GM18502 (cell line): ENCODE data around the gene TOX4.
"Not testable (repeated sequence)": the region's sequence is repeated elsewhere in the genome, so short reads cannot be mapped to it uniquely, and the experiment has no call there.

Source experiments
- ATAC-seq: cut with Tn5 transposase; IDR thresholded peaks from one replicate; pipeline ENCODE4 v1.9.1; 2021; ENCODE audit warnings: mild to moderate bottlenecking; ENCODE audit not compliant: unreplicated experiment, poor library complexity

The TOX4 gene

DNA sequence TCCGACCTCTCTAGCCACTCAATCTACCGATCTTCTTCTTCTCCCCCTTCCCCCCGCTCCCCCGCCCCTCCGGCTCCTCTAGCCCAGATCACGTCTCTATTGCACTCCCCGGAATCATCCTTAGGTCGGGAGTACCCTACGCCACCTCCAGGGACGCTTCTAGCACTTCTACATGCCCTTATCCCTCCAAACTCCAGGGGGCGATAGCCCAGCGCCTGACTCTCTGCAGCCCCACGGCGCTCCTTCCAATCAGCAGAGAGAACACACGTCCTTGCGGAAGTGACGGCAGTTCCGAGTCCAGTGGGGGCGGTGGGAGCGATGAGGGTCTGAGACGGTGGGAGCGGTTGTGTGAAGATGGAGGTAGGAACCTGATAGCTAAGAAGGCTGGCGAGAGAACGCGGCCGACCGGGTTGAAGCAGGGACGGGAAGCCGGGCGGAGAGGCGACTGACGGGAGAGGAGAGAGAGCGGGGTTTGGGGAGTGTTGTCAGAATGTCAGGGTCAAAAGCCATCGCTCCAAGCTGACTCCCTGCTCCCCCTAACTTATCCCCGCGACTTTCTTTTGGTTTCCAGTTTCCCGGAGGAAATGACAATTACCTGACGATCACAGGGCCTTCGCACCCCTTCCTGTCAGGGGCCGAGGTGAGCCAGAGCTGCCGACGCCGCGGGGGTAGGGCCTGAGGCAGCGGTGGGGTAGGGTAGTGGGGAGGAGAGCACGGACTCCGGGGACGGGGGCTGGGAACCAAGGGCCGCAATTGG, at the start of gene TOX4, which contains the start of gene RAB2B:
TOX4 (plus strand) TSS at position 271 of the 757 bp plus-strand sequence; CDS start at position 355, 84 bp downstream.
RAB2B (minus strand) TSS at position 35 of the 757 bp plus-strand sequence. CDS start 87 bp downstream, outside the sequence.
- ATAC-seq, result peak; percentile 99

DNA sequence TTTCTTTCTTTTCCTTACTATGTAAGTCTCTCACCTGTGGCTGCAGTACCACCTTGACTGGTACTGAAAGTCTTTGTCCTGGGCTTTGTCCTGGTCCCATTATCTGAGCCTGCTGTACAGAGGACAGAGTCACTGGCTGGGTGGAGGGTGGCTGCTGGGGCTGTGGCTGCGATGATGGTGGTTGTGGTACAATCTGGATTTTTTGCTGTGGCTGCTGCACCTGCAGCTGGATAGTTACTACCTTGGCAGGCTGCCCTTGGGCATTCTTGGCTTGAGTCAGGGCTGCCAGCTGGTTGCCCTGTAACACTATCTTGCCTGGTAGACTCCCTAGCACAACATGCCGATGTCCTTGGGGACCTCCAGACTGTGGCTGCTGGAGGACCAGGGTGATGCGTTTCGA, 48.1 kb upstream of the TOX4 start:
- ATAC-seq, result no peak

DNA sequence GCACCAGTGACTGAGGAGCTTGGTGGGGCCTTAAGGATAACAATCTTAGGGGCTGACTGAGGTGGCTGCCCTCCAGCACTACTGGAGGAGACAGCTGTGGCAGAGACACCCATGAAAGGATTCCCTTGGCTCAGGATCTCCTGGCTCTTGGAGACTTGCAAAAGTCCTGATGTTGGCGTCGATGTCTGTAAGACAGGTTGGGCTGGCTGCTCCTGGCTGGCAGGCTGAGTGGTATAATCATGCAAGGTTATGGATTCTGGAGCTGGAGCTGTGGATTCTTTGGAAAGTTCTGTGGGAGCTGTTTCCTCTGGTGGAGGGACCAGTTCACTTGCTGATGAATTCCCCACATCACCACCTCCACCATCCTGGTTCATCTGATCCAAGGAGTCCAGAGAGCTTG, 45.9 kb upstream of the TOX4 start:
- no peak for ATAC-seq

DNA sequence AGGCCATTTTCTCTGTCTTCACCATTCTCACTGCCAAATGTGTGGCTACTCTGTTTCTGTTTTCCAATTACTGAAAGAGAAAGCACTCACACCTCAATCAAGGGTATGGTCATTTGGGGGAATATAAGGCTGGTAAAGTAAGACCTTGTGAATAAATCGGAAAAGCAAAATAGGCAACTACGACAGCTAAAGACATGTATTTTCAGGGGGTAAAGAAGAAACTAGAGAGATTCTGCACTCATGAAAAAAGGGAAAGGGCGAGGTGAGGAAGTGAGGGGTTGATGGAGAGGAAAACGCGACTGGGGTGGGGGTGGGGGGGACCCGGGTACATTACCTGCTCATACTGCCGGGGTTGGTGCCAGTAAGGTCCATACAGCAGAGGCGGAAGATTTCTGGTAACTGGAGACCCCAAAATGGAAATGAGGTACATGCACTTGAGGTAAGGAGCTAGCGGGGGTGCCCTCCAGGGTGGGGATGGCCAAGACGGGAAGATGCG, 40.4 kb upstream of the TOX4 start:
- no peak for ATAC-seq

DNA sequence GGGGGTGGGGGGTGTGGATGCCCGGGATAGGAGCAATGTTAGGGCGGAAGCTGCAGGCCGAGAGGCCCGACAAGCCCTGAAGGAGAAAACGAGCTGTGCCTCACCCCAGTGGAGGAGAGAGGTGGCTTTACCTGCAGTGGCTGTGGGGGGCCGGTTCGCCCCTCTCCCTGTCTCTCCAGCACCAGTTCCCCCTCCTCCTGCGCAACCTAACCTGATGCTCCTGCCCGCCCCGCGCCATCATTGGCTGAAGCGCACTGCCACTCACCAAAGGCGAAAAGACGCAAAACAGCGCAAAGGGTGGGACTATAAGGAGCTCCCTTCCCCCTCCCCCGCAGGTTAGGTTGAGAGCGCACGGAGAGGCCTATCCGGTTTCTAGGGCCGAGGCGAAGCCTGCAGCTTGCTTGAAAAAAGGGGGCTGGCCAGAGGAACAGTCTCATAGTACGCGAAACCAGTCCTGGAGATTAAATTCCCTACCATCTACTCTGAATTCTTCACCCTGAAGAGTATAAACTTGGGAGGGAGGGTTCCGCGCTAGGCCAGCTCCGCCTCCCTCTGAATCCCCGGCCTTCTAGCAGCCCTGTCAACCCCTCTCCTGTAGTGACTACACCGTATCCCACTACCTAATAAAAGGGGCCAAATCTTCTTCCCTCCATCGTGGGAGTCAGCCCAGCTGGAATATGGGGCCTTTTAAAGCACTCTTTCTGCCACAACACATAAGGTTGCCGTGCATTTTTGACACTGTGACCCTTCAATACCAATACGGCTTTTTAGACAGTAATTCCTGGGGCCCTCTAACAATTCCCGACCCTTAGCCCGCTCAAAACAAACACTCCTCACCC, 39.7 kb upstream of the TOX4 start:
- ATAC-seq, result peak; percentile 99

DNA sequence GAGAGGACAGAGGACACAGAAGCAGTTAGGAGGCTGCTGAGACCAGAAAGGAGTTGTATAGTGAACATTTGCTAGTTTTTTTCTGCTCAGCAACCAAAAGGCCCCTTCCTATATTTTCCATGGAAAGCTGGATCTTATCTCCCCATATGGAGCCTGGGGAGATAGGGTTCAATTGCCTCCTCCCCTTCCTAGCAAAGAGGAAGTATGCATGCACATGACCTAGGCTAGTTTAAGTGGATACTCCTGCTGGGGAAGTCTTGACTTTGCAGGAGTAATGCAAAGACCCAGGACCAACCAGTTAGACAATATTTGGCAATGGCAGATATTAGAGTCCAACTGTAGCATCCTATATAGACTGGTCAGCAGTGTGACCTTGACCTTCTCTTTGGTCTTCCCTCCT, 36.1 kb upstream of the TOX4 start:
- ATAC-seq, result no peak

DNA sequence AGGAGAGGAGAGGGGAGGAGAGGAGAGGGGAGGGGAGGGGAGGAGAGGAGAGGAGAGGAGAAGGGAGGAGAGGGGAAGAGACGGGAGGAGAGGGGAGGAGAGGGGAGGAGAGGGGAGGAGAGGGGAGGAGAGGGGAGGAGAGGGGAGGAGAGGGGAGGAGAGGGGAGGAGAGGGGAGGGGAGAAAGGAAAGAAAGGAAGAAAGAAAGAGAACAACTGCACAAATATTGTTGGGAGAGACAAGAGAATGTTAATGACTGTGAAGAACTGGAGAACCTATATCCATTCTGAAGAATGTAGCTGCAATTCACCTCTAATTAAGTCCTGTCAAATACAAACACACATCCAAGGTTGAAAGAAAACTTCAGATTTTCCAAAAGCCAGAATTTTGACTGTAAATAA, 34.3 kb upstream of the TOX4 start:
- ATAC-seq, result not testable (repeated sequence)

DNA sequence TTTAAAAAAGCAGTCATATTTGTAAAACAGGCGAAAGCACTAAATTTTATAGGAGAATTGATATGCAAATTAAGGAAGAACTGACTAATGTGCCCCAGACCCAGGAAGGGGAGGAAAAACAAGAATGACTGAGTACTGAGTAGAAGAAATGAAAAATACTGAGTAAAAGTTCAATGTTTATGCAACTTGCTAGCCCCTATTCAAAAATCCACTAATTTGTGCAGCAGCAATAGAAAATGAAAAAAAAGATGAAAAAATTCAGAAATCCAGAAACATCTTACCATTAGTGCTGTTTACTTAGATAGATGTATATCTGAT, 27.1 kb upstream of the TOX4 start:
- peak; percentile 18 for ATAC-seq

DNA sequence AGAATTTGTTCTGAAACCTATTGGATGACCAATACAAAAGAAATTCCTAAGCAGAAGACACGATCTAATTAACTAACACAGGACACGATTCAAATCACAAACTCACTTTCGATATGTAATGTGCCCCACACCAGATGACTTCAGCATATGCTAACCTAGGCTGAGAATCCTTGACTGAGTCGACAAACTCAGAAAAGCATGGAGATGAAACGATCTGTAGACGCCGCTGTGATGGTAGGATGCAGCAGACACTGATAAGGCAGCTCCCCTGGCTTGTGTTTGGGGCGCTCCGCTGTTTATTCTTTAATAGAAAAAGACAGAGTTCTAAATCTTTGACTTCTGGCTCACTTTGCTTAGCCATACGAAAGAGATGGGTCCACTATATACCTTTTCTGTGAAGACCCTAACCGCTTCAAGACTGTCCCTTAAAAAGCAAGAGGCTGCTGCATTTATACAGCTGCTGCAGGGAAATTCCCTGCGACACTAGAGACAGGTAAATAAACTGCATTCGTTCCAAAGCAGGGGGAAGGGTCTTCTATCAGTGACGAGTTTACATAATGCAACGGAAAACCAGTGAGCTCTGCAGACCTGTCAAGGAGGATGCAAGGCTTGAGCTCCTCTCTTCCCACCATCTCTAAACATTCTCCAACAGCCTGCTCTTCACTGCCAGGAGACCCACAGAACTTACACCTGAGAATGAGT, 22.0 kb upstream of the TOX4 start:
- ATAC-seq, result no peak

DNA sequence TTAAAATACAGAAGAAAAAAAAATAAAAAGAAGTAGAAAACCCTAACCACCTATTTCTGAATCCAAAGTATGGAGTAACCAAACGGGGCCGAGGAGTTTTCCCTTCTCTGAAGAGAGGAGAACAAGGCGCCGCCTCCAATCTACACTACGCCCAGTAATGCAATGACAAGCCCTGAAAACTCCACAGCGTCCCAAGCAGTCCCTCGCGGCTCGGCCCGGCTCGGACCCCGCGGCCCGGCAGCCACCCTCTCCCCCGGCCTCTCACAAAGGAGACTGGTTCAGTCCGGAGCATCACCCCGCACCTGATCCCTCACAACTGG, 21.4 kb upstream of the TOX4 start:
- peak; percentile 29 for ATAC-seq

DNA sequence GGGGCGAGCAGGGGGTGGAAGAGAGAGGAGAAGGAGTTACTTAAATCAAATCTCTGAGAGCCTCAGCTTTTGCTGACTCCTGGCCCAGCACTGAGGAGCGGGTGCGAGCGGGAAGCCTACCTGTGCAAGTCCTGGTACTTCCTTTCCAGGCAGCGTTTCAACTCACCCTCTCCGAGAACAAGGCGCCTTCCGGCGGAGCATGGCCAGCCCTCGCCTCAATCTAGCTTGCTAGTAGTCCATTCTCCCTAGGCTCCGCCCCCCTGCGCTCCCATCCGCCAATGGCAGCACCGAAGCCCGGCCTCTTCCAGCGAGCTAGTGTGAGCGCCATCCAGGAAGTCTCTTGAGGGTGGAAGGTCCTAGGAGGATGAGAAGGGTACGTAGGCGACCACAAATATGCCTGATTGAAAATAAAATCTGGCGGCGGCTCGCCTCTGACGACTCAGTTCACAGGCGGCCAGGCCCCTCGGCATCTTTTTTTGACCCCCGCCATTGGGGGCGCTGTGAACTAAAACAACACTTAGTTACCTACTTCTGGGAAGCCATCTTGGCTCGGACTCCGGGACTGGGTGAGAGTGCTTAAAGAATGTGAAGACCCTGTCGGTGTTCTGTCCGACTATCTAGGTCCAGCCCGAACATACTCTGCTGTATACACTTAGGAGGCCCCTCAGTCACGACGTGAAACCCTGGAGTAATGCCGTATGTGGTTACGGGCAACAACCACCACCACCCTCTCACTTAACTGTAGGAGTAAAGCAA, 20.9 kb upstream of the TOX4 start, which contains the start of gene CHD8:
CHD8 (minus strand) TSS at position 212 of the 756 bp plus-strand sequence. CDS start 24,480 bp downstream, outside the sequence.
- ATAC-seq, result peak; percentile 99

DNA sequence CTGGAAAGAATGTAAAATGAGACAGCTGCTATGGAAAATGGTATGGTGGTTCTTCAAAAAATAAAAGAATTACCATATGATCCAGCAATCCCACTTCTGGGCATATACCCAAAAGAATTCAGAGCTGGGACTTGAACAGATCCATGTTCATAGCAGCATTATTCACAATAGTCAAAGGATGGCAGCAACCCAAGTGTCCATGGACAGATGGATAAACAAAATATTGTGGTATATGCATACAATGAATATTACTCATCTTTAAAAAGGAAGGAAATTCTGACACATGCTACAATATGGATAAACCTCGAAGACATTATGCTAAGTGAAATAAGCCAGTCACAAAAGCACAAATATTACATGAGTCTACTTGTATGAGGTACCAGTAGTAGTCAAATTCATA, 9.4 kb upstream of the TOX4 start:
- ATAC-seq, result no peak

DNA sequence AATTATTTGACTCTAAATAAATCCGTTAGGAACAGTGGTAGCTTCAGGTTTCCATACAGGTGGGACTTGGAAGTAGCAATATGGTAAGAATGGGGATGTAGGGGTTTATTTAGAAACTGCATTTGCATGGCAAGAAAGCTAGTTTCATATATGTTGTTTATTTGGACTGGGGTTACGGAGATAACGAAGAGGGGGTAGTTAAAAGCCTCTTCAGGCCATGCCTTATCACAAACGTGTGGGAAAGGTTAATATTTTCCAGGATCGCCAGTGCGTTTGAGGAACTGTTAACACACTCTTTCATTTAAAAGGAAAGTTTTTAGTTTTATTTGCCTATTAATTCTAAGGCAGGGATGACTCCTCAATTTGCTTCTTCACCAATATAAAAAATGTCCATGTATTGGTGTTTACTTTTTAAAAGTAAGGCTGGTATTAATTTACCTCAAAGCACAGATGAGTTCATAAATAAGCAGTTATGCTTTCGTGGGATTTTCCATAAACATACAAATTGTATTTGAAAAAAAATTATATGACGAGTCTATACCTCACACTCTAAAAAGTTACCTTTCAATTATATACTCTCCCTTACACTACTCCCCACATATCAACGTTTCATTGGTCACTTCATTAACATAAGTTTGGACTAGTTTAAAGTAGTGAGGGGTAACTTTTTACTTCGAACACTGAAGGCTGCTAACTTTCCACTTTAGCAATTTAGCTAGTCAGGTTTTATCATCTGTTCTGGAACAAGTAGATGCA, 1.1 kb upstream of the TOX4 start:
- no peak for ATAC-seq

DNA sequence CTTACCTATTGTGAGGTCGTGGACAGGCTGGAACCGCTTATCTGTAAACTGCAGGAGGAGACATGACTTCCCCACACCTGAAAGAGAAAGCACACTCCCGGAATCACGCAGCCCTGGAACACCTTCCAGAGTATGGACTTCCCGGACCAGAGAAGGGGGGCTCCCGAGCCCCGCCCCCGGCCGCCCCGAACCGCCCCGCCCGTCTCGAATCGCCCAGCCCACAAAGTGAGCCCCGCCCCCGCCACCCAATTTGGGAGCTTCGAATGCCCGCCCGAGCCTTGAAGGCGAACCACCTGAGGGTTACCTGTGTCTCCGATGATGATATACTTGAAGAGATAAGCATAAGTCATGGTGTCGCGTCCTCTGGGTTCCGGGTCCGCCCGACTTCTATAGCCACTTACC, 471 bp upstream of the TOX4 start:
- ATAC-seq, result peak; percentile 45

DNA sequence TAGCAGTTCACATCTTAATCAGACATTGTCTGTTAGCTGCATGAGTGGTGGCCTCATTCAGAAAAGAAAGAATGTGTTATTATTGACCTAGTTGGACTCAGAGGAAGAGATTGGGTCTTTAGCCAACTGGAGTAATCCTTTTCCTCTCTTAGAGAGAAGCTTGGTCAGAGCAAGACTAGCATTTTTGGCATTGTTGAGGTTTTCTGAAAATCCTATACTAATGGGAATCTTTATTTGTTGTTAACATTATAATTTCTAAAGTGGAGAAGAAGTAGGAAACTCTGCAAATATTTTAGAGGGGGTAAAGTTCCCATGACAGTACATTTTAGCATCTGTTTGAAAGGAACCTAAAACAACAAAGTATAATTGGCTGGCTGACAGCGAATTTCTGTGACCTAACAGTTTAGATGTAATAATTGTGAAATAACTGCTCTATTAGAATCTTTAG, 9.7 kb downstream of the TOX4 start:
- no peak for ATAC-seq

DNA sequence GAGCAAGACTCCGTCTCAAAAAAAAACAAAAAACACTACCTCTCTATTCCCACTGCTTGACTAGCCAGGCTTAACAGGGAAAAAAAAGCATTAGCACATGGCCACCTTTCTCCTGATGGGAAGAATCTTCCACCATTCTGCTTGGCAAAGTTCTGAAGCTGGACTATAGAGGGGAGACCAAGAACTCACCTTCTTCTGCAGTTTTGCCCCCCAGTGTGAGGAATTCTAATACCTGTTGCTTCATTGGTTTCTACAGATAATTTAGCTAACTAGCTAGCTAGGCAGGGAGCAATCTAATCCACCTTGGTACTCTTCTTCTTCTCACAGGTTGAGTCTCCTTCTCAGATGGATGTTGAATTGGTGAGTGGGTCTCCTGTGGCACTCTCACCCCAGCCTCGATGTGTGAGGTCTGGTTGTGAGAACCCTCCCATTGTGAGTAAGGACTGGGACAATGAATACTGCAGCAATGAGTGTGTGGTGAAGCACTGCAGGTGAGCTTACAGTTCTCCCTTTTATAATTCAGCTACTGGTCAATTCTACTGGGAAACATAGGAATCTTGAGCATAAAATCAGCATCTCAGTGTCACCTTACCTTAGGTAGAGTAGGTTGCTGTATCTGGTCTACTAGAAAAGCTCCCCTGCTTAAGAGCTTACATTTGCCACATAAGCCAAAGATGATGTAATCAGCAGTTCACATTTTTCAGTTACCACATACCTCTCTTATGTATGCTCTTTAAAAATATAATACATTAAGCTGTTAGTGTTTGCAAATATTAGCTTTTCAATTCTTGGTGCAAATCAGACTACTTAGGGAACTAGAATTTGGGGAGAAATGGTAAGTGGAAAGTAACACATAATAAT, 18.1 kb downstream of the TOX4 start:
- no peak for ATAC-seq

DNA sequence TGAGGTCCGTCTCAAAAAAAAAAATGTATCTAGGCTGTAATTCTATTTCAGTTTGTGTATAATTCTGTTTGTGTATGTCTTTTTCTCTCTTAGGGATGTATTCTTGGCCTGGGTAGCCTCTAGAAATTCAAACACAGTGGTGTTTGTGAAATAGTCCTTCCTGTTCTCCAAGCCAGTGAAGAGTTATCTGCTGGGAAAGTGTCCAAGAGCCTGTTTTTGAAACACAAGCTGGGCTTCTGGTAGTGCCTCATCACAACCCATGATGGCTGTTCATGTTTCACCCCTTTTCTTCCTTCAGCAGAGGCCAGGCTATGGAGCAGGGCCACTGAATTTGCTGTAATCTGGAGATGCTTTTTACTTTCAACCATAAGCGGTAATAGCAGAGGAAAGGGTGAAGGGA, 19.5 kb downstream of the TOX4 start:
- no peak for ATAC-seq
